Measurements from ENCODE around the gene NOD2.

NOD2 gene

GRCh38 chr16:50717494-50717893 is 24.1 kb downstream of the NOD2 start:
- no peak for DNase-seq (ENCODE audit: low read depth)

DNA sequence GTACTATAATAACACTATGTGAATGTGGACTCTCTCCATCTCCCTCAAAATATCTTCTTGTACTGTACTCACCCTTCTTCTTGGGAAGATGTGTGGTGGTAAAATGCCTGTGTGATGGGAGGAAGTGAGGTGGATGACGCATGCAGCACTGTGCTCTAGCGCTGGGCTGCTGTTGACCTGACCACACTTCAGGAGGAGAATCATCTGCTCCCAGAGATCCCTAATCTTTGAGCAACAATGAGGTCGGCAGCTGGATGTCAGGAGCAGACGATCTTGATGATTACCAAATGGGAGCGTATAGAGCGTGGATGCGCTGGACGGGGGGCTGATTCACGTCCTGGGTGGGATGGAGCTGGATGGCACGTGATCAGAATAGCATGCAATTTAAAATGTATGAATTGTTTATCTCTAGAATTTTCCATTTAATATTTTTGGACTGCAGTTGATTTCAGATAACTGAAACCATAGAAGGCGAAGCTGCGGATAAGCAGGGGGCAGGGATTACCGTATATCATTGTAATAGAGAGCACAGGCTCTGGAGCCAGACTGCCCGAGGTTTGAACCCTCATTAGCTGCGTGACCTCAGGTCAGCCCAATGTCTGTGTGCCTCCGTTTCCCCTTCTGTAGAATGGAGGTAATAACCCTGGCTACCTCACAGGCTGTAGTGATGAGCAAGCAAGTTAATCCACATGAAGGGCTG is 24.8 kb downstream of the NOD2 start:
- DNase-seq (ENCODE audit: low read depth): no peak

GRCh38 chr16:50718761-50719400 is 25.5 kb downstream of the NOD2 start:
- DNase-seq (ENCODE audit: low read depth): no peak

DNA sequence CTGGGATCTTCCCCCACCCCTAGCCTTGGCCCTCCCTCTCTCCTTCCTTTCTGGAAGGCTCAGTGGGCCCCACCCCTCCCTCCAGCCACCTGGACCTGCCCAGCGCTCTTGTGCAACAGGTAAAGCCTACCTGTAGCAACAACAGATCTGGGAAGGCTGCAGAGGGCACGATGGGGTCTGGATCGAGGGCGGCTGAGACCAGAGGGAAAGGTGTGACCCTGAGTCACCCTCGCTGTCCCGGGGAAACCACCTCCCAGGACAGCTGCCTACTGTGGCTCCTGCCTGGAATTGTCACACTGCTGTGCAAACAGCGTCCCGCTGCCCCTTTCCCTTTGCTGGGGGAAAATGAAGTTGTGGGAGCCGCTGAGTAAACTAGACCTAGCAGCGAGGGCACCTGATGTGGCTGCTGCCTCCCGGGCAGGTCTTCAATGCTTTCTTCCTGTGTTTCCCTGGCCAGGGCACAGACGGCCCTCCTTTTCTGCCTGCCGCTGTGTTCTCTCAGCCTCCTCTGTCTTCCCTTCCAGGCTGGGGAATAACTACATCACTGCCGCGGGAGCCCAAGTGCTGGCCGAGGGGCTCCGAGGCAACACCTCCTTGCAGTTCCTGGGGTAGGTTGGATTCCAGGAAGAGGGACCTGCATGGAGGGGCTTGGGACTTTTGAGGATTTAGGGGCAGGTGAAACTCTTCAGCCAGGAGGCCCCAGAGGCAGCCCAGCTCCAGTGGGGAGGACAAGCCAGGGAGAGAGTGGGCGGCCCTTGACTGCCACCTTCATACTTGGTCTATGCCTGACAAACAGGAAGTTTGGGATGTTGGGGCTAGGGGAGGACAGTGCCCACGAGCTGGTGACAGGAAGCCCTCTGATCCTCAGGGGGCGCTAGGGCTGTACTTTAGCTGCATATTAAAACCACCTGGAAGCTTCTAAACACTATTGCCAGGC is 26.3 kb downstream of the NOD2 start:
- DNase-seq (ENCODE audit: low read depth): no peak

DNA sequence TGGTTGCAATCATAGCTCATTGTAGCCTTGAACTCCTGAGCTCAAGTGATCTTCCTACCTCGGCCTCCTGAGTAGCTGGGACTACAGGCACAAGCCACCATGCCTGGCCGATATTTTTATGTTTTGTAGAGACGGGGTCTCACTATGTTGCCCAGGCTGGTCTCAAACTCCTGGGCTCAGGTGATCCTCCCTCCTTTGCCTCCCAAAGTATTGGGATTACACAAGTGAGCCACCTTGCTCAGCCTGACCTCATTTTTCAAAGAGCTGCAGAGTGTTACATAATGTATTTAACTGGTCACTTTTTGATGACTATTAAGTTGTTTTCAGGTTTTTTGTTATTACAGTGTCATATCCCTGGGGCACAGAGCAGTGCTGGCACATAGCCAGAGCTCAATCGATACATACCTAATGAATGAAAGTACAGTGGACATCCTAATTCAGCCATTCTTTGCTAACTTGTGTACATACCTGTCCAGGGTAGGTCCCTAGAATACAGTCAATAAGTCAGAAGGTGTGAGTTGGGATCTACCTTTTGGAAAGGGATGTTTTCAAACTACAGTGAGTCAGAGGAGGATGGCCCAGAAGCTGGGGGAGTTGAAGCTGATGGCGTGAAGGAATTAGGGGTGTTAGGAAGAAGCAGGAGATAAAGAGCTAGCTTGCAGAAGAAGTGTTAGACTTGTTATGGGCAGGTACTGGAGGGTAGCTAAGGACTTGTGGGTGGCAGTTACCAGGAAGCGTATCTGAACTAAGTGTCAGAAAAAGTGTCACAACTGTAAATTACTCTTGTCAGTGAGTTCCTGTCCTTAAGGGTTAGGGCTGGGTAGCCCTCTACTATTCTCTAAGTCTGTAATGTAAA is 28.4 kb downstream of the NOD2 start:
- DNase-seq (ENCODE audit: low read depth): no peak

DNA sequence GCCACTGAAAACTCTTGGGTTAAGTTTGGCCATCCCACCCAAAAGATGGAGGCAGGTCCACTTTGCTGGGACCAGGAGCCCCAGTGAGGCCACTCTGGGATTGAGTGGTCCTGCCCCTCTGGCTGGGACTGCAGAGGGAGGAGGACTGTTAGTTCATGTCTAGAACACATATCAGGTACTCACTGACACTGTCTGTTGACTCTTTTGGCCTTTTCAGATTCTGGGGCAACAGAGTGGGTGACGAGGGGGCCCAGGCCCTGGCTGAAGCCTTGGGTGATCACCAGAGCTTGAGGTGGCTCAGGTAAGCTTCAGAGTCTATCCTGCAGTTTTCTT is 29.0 kb downstream of the NOD2 start:
- DNase-seq (ENCODE audit: low read depth): no peak

- DNase-seq (ENCODE audit: low read depth): no peak
Measured at GRCh38 chr16:50722960-50723359, 29.6 kb downstream of the NOD2 start.

DNA sequence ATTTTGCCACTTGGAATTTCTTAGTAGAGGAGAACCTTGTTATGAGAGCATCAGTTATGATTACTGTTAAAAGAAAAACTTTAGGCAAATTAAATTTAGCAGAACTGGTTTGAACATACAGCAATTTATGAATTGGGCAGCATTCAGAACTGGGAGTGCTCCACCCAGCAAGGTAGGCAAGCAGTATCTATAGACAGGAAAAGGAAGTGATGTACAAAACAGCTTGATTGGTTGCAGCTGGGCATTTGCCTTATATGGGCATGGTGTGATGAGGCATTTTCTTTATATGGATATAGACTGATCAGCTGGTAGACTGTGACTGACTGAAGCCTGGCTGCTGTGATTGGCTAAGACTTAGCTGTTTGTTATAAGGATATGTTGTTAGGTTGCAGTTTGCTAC is 30.9 kb downstream of the NOD2 start:
- no peak for DNase-seq (ENCODE audit: low read depth)

- DNase-seq (ENCODE audit: low read depth): no peak
Measured at GRCh38 chr16:50731130-50731988, 38.0 kb downstream of the NOD2 start.

- DNase-seq (ENCODE audit: low read depth): no peak
Measured at GRCh38 chr16:50731989-50732832, 38.8 kb downstream of the NOD2 start.

DNA sequence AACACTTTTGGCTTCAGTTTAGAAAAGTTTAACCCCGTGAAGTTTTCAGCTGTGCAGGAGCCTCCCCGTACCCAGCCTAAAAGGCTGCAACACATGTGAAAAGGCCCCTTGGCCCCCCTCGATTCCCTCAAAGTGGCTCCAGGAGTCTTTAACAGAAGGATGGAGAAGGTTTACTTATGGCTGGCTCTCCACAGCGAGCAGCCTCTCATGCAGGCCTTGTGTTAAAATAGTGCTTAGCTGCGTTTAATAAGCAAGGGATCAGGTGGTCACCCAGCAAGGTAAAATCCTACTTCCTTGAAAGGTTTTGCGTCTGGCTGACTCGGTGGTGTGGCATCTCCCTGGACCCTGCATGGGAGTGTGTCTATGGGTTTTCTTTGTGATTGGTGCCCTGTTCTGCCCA is 40.1 kb downstream of the NOD2 start:
- DNase-seq (ENCODE audit: low read depth): no peak

DNA sequence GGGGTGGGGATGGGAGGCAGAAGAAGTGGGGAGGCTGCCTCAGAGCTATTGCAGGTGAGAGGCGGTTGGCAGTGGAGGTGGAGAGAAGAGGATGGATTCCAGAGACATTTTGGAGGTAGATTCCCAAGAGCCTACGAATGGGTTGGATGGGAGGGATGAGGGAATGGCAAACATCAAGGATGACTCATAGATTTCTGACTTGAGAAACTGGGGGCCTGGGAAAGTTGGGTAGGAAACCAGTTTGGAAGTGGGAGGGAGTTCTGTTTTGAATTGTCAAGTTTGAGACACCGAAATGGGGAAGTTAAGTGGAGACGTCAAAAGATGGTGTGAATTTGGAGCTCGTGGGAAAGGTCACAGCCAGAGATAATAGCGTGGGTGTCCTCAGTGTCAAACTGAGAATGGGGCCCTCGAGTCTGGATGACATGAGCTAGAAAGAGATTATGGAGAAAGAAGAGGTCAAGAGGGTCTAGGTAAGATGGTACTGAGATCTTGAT is 42.3 kb downstream of the NOD2 start:
- no peak for DNase-seq (ENCODE audit: low read depth)

- DNase-seq (ENCODE audit: low read depth): no peak
Measured at GRCh38 chr16:50736448-50736847, 43.0 kb downstream of the NOD2 start.

DNA sequence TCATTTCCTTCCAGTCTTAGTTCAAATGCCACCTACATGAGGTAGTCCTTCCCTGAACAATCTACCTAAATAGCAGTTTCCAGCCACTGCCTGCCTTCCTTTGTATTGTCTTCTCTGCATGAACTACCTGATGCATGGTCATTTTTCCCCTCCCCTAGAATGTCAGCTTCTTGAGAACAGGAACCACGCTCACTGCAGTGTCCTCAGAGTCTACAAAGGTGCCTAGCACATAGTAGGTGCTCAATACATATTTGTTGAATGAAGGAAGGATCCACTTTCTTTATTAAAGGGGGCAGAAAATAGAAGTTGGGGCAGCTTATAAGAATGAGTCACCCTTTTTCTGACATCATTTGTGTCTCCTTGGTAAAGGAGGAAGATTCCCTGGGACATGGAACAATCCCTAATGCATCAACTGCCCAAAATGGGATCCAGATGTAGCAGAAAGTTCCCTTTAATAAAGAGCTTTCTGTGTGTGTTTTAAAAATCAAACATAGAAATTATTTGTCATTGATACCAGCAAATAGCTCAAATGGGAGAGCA is 44.1 kb downstream of the NOD2 start:
- no peak for DNase-seq (ENCODE audit: low read depth)

DNA sequence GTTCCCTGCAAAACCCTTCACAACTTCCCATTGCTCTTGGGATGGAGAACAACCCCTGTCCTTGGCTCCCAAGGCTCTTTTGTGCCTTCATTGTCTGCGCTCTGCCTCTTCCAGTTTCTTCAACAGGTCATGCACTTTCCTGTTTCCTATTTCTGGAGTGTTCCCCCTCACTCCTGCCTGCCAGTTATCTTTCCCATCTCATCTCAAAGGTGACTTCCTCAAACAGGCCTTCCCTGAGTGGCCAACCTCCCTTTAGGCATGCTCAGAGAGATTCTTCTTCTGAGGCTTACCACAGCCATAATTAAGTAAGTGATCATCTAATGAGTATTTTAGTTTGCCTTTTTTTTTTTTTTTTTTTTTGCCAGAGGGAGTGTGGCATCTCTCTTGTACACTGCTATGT is 45.6 kb downstream of the NOD2 start:
- DNase-seq (ENCODE audit: low read depth): no peak

DNA sequence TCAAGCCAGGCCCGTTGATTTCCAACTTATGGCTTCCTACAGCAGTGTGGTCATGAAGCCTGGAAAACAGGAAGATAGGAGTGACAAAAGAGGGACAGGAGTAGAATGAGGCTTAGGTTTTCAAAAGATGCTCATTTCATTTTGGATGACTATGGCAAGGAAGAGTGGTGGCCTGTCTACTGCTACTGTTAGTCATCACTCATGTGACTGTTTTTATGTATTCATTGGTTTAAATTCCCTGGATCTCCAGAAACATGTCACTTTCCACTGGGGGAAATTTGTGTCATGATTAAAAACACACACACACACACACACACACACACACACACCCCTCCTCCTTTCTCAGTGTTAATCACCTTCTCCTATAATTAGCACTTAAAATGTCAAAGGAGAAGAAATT is 47.3 kb downstream of the NOD2 start:
- DNase-seq (ENCODE audit: low read depth): no peak

DNA sequence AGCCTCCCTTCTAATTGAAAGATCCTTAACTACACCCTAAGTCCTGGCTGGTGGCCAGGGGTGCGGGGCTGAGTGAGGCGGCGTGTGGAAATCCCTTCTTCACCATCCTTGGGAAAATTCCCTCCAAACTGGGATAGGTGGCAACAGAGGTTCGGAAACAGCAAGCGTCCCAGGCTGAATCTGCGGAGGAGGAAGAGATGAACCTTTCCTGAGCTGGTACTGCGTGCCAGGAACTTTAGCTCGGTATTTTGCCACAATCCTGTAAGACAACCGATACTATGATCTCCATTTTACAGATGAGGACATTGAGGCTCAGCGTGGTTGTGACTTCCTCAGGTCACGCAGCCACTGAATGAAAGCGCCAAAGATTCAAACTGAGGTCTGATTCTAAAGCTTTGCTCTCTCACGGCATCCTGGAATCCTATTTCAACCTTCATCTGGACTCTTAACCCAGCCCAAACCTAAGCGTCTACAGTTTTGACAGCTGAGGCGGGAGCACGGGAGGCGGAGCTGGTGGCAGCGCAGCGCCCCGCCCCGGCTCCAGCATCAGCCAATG is 47.9 kb downstream of the NOD2 start:
- no peak for DNase-seq (ENCODE audit: low read depth)

GRCh38 chr16:50741781-50742575 is 48.6 kb downstream of the NOD2 start, which contains the start of gene CYLD:
CYLD (plus strand) TSS chr16:50742086; CDS start chr16:50749699, 7,613 bp downstream.
- DNase-seq (ENCODE audit: low read depth): peak; percentile 99
